Progenitor cell of endocrine pancreas (in vitro differentiated cells): ENCODE data around the gene DNAJC17. TPM values are rescaled to one million over a fixed set of nuclear protein-coding genes. Genes with fewer than 3 reads are reported as not detected.

Source experiments
- DNase-seq: peaks from one replicate; pipeline ENCODE4 v3.0.0; 2021; ENCODE audit warnings: low spot score; ENCODE audit not compliant: unreplicated experiment
- H3K27ac Mint-ChIP-seq: 2 replicates; pipeline ENCODE4 v1.8.0; 2021; ENCODE audit warnings: mild to moderate bottlenecking, moderate library complexity, mixed read lengths
- H3K27me3 Mint-ChIP-seq: 2 replicates; pipeline ENCODE4 v1.8.0; 2021; ENCODE audit warnings: mixed read lengths
- H3K36me3 Mint-ChIP-seq: 2 replicates; pipeline ENCODE4 v1.8.0; 2022; ENCODE audit warnings: mixed read lengths; ENCODE audit not compliant: insufficient read depth
- H3K4me1 Mint-ChIP-seq: 2 replicates; pipeline ENCODE4 v1.8.0; 2021; ENCODE audit warnings: low read depth, mixed read lengths
- H3K4me3 Mint-ChIP-seq: 2 replicates; pipeline ENCODE4 v1.8.0; 2021; ENCODE audit warnings: low read depth, mild to moderate bottlenecking, moderate library complexity, mixed read lengths
- H3K9me3 Mint-ChIP-seq: 2 replicates; pipeline ENCODE4 v1.8.0; 2021; ENCODE audit warnings: low read depth, mixed read lengths
- total RNA-seq: library from RNA; stranded (reverse); gene quantifications from 2 replicates; pipeline ENCODE4 v1.2.1, GENCODE V29; 2021
- TF ChIP-seq, protein P1 (sequence below): fragments of 200-600 bp; sonication (generic); IDR thresholded peaks from one replicate; pipeline ENCODE4 v1.5.0; 2021; ENCODE audit warnings: antibody characterized with exemption, mild to moderate bottlenecking; ENCODE audit not compliant: unreplicated experiment

Gene DNAJC17
- total RNA-seq, 1 donor from 2014 or later = 41.0 TPM

DNA sequence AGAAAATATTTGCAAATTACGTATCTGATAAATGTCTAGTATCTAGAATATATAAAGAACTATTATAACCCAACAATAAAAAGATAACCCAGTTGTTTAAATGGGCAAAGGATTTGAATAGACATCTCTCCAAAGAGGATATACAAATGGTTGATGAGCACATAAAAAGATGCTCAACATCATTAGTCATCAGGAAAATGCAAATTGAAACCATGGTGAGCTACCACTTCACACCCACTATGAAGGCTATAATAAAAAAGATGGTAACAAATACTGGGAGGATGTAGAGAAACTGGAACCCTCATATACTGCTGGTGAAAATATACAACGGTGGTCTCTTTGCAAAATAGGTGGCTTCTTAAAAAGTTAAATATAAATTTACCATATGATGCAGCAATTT lies 84.3 kb downstream of the DNAJC17 start:
- Mint-ChIP-seq H3K9me3 (no peaks in the 10 kb centered on the region), H3K4me3 (no peak overlapping the region), H3K36me3 (no peaks in the 10 kb centered on the region), H3K4me1 (no peaks in the 10 kb centered on the region), H3K27ac (no peak overlapping the region), H3K27me3 (no peaks in the 10 kb centered on the region)
- no peak for DNase-seq
- TF ChIP-seq, protein P1, sequence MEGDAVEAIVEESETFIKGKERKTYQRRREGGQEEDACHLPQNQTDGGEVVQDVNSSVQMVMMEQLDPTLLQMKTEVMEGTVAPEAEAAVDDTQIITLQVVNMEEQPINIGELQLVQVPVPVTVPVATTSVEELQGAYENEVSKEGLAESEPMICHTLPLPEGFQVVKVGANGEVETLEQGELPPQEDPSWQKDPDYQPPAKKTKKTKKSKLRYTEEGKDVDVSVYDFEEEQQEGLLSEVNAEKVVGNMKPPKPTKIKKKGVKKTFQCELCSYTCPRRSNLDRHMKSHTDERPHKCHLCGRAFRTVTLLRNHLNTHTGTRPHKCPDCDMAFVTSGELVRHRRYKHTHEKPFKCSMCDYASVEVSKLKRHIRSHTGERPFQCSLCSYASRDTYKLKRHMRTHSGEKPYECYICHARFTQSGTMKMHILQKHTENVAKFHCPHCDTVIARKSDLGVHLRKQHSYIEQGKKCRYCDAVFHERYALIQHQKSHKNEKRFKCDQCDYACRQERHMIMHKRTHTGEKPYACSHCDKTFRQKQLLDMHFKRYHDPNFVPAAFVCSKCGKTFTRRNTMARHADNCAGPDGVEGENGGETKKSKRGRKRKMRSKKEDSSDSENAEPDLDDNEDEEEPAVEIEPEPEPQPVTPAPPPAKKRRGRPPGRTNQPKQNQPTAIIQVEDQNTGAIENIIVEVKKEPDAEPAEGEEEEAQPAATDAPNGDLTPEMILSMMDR = no peak

DNA sequence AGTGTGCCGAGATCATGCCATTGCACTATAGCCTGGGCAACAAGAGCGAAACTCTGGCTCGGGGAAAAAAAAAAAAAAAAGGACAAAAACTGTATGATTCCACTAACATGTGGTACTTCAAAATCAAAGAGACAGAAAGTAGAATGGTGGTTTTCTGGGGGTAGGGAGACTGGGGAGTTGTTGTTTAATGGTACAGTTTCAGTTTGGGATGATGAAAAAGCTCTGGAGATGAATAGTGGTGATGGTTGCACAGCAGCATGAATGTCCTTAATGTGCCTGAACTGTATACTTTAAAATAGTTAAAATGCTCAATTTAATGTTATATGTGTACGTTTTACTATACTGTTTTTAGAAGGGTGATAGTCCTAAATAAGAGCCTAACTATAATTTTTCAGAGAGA lies 84.9 kb downstream of the DNAJC17 start:
- no peak for DNase-seq
- H3K27ac Mint-ChIP-seq = peak overlapping the region; percentile 71
- no peak overlapping the region for H3K4me3 Mint-ChIP-seq
- H3K36me3 Mint-ChIP-seq = no peaks in the 10 kb centered on the region
- TF ChIP-seq, protein P1 = no peak
- H3K27me3 Mint-ChIP-seq = no peaks in the 10 kb centered on the region
- no peaks in the 10 kb centered on the region for H3K4me1 Mint-ChIP-seq
- H3K9me3 Mint-ChIP-seq = no peaks in the 10 kb centered on the region

DNA sequence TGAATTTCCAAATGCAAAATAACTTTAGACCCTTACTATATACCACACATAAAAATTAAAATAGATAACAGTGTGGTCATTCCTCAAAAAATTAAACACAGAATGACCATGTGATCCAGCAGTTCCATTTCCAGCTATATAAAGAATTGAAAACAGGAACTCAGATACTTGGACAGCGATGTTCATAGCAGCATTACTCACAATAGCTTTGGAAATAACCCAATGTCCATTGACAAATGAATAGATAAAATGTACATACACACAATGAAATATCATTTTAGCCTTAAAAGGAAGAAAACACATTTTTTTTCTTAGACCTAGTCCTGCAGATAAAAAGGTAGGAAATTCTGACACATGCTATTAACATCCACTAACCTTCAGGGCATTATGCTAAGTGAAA lies 85.6 kb downstream of the DNAJC17 start:
- Mint-ChIP-seq H3K27ac (no peak overlapping the region), H3K9me3 (no peaks in the 10 kb centered on the region), H3K36me3 (no peaks in the 10 kb centered on the region), H3K4me1 (no peaks in the 10 kb centered on the region), H3K27me3 (no peaks in the 10 kb centered on the region), H3K4me3 (no peak overlapping the region)
- TF ChIP-seq, protein P1 = no peak
- no peak for DNase-seq

DNA sequence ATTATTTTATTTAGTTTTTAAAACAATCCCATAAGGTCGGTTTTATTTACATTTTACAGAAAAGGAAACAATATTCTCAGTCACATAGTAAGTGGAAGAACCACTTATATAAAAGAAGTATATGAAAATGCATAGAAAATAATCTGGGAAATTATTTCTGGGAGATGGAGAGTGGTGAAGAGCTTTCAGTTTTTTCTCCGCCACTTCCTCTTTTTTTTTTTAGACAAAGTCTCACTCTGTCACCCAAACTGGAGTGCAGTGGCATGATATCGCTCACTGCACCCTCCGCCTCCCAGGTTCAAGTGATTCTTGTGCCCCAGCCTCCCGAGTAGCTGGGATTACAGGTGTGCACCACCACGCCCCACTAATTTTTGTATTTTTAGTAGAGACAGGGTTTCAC lies 91.1 kb downstream of the DNAJC17 start:
- Mint-ChIP-seq H3K4me3 (no peak overlapping the region), H3K4me1 (peaks cover 2% of the 10 kb centered on the region)
- TF ChIP-seq, protein P1 = no peak

More for the DNA sequence above, 91.1 kb downstream of the DNAJC17 start:
- H3K27ac Mint-ChIP-seq = no peak overlapping the region
- H3K36me3 Mint-ChIP-seq = peaks cover 7% of the 10 kb centered on the region
- H3K27me3 Mint-ChIP-seq = no peaks in the 10 kb centered on the region
- DNase-seq = no peak
- H3K9me3 Mint-ChIP-seq = no peaks in the 10 kb centered on the region

Other genes starting within 250 kb of the DNAJC17 start
- 21.7 and 22.2 TPM in 2 replicates for gene CCDC32, start 242.4 kb downstream of the DNAJC17 start, total RNA-seq
- 11.5 and 13.2 TPM in 2 replicates for gene RPUSD2, start 238.2 kb downstream of the DNAJC17 start, total RNA-seq
- gene KNL1, start 213.2 kb downstream of the DNAJC17 start, total RNA-seq = 11.7 and 12.1 TPM in 2 replicates
- 13.2 and 16.0 TPM in 2 replicates for gene RAD51, start 112.3 kb downstream of the DNAJC17 start, total RNA-seq
- gene RMDN3, start 52.2 kb downstream of the DNAJC17 start, total RNA-seq = 23.4 and 25.9 TPM in 2 replicates
- gene GCHFR, start 43.4 kb downstream of the DNAJC17 start, total RNA-seq = 30.6 and 32.1 TPM in 2 replicates
- gene C15orf62, start 37.5 kb downstream of the DNAJC17 start, total RNA-seq = 1.8 and 1.9 TPM in 2 replicates
- 25.2 and 28.1 TPM in 2 replicates for gene ZFYVE19, start 384 bp downstream of the DNAJC17 start, total RNA-seq
- 0.81 and 1.5 TPM in 2 replicates for gene PPP1R14D, start 21.2 kb upstream of the DNAJC17 start, total RNA-seq
- gene SPINT1, start 36.6 kb upstream of the DNAJC17 start, total RNA-seq = 213 and 217 TPM in 2 replicates
- 4.4 and 5.1 TPM in 2 replicates for gene RHOV, start 66.8 kb upstream of the DNAJC17 start, total RNA-seq
- gene VPS18, start 87.0 kb upstream of the DNAJC17 start, total RNA-seq = 27.4 and 28.9 TPM in 2 replicates
- gene DLL4, start 121.9 kb upstream of the DNAJC17 start, total RNA-seq = 6.2 and 6.5 TPM in 2 replicates
- gene CHAC1, start 146.0 kb upstream of the DNAJC17 start, total RNA-seq = 14.4 and 18.1 TPM in 2 replicates